ENCODE data around the gene AHSP.
"Not testable (repeated sequence)": the region's sequence is repeated elsewhere in the genome, so short reads cannot be mapped to it uniquely, and the experiment has no call there.

The AHSP gene

DNA sequence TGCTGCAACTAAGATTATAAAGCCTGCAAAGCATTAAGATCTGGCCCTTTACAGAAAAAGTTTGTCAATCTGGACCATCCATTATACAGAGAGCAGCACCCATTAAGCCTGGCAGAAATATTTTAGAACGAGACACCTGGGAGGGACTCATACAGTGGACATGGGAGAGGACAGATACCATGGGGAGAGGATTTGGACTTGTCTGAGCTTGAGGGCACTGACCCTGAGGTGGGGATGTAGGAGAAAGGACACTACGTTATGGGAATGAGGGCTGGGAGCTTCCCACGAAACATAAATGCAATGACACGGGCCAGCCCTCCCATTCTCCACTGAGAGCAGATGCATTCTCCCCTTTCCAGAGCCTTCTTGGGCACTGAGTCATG is 25.7 kb upstream of the AHSP start:
- Histone ChIP-seq H3K4me3 (ENCODE audit: low read length) (no peak overlapping the region), H3K4me2 (ENCODE audit: low read length) (no peak overlapping the region), H3K9me3 (replicated peaks; ENCODE audit: low read length) (no peaks in the 10 kb centered on the region), H3K9ac (ENCODE audit: low read depth, low read length) (no peak overlapping the region), H3K36me3 (ENCODE audit: insufficient read depth, low read length) (peaks cover 38% of the 10 kb centered on the region), H3K27me3 (ENCODE audit: control insufficient read depth, insufficient read depth, low read length) (no peaks in the 10 kb centered on the region), H3K4me1 (ENCODE audit: control insufficient read depth, insufficient read depth, low read length) (peaks cover 3% of the 10 kb centered on the region)

DNA sequence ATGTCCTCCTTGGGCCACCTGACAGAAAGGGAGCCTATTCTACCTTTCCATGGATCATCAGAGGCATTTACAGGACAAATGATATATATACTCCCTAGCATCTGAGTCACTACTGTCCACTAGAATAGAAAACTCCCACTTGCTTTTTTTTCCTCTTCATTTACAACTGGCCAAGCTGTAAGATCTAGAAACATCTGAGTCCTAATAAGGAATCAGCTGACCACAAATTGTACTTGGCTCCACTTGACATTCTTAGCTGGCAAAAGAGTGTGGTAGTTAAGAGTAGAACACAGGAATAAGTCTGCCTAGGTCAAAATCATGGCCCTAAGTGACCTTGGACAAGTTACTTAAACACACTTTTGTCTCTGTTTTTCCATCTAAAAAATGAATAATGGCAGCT is 24.7 kb upstream of the AHSP start:
- Histone ChIP-seq H3K27me3 (ENCODE audit: control insufficient read depth, insufficient read depth, low read length) (no peaks in the 10 kb centered on the region), H3K36me3 (ENCODE audit: insufficient read depth, low read length) (peaks cover 35% of the 10 kb centered on the region), H3K4me3 (ENCODE audit: low read length) (no peak overlapping the region)

DNA sequence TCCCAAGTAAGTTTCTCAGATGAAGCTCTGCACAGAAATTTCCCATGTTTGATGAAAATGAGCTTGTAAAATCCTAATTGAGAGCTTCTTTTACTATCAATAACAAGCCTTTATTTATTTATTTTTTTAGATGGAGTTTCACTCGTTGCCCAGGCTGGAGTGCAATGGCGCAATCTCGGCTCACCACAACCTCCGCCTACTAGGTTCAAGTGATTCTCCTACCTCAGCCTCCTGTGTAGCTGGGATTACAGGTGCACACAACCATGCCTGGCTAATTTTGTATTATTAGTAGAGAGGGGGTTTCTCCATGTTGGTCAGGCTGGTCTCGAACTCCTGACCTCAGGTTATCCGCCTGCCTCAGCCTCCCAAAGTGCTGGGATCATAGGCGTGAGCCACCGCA is 24.1 kb upstream of the AHSP start:
- peaks cover 30% of the 10 kb centered on the region for H3K36me3 ChIP-seq (ENCODE audit: insufficient read depth, low read length)
- H3K4me1 ChIP-seq (ENCODE audit: control insufficient read depth, insufficient read depth, low read length); H3K4me2 ChIP-seq (ENCODE audit: low read length); H3K9ac ChIP-seq (ENCODE audit: low read depth, low read length); H3K9me3 ChIP-seq (replicated peaks; ENCODE audit: low read length); H3K4me3 ChIP-seq (ENCODE audit: low read length); H3K27me3 ChIP-seq (ENCODE audit: control insufficient read depth, insufficient read depth, low read length): not testable (repeated sequence)

More for the DNA sequence above, 24.7 kb upstream of the AHSP start:
- Histone ChIP-seq H3K4me1 (ENCODE audit: control insufficient read depth, insufficient read depth, low read length) (peaks cover 9% of the 10 kb centered on the region), H3K4me2 (ENCODE audit: low read length) (no peak overlapping the region), H3K9ac (ENCODE audit: low read depth, low read length) (no peak overlapping the region), H3K9me3 (replicated peaks; ENCODE audit: low read length) (no peaks in the 10 kb centered on the region)

DNA sequence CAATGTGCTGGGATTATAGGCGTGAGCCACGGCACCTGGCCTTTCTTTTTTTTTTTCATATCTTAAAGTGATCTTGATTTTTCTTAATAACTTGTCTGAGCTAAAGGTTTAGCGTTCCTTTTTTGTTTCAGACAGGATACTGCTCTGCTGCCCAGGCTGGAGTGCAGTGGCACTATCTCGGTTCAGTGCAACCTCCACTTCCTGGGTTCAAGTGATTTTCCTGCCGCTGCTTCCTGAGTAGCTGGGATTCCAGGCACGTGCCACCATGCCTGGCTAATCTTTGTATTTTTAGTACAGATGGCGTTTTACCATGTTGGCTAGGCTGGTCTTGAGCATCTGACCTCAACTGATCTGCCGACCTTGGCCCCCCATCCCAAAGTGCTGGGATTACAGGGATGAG is 23.5 kb upstream of the AHSP start:
- H3K9ac ChIP-seq (ENCODE audit: low read depth, low read length) = no peak overlapping the region
- H3K4me2 ChIP-seq (ENCODE audit: low read length) = no peak overlapping the region
- H3K9me3 ChIP-seq (replicated peaks; ENCODE audit: low read length) = no peaks in the 10 kb centered on the region
- peaks cover 14% of the 10 kb centered on the region for H3K4me1 ChIP-seq (ENCODE audit: control insufficient read depth, insufficient read depth, low read length)
- peaks cover 24% of the 10 kb centered on the region for H3K36me3 ChIP-seq (ENCODE audit: insufficient read depth, low read length)
- H3K4me3 ChIP-seq (ENCODE audit: low read length) = no peak overlapping the region
- no peaks in the 10 kb centered on the region for H3K27me3 ChIP-seq (ENCODE audit: control insufficient read depth, insufficient read depth, low read length)

DNA sequence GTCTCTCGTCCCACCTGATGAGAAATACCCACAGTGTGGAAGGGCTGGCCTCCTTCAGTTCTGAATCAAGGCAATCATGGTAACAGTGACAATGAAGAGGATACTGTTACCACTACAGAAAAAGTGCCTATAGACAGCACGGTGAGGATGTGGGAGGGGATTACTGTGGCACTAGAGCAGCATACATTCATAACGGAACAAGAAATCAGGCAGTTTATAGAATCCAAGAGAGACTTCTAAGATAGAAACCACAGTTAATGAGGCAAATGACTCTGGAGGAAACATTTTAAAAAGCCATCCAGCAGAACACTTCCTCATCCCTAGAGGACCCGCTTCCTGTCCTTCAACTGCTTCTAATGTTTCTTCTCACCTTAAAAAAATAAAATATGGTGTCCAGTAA is 22.2 kb upstream of the AHSP start:
- Histone ChIP-seq H3K9me3 (replicated peaks; ENCODE audit: low read length) (no peaks in the 10 kb centered on the region), H3K4me1 (ENCODE audit: control insufficient read depth, insufficient read depth, low read length) (peaks cover 15% of the 10 kb centered on the region), H3K9ac (ENCODE audit: low read depth, low read length) (no peak overlapping the region), H3K4me2 (ENCODE audit: low read length) (no peak overlapping the region), H3K27me3 (ENCODE audit: control insufficient read depth, insufficient read depth, low read length) (no peaks in the 10 kb centered on the region), H3K36me3 (ENCODE audit: insufficient read depth, low read length) (peaks cover 18% of the 10 kb centered on the region), H3K4me3 (ENCODE audit: low read length) (no peak overlapping the region)

DNA sequence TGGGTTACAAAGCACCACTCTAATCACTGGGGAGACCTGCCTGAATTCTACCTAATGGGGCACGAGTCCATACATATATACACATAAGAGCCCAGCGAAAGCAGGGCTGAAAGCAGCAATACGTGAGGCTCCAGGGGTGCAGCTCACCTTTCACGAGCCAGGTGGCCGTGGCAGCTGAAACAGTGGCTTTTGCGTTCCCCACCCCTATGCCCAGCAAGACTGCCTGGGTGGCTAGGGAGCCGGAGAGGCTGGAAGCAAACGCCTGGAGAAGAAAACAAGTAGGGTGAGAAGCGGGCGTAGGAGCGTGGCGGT is 20.1 kb upstream of the AHSP start:
- Histone ChIP-seq H3K9ac (ENCODE audit: low read depth, low read length) (peak overlapping the region; percentile 98), H3K4me2 (ENCODE audit: low read length) (peak overlapping the region; percentile 99), H3K36me3 (ENCODE audit: insufficient read depth, low read length) (peaks cover 15% of the 10 kb centered on the region), H3K4me1 (ENCODE audit: control insufficient read depth, insufficient read depth, low read length) (peaks cover 18% of the 10 kb centered on the region), H3K4me3 (ENCODE audit: low read length) (peak overlapping the region; percentile 96), H3K9me3 (replicated peaks; ENCODE audit: low read length) (no peaks in the 10 kb centered on the region), H3K27me3 (ENCODE audit: control insufficient read depth, insufficient read depth, low read length) (no peaks in the 10 kb centered on the region)

DNA sequence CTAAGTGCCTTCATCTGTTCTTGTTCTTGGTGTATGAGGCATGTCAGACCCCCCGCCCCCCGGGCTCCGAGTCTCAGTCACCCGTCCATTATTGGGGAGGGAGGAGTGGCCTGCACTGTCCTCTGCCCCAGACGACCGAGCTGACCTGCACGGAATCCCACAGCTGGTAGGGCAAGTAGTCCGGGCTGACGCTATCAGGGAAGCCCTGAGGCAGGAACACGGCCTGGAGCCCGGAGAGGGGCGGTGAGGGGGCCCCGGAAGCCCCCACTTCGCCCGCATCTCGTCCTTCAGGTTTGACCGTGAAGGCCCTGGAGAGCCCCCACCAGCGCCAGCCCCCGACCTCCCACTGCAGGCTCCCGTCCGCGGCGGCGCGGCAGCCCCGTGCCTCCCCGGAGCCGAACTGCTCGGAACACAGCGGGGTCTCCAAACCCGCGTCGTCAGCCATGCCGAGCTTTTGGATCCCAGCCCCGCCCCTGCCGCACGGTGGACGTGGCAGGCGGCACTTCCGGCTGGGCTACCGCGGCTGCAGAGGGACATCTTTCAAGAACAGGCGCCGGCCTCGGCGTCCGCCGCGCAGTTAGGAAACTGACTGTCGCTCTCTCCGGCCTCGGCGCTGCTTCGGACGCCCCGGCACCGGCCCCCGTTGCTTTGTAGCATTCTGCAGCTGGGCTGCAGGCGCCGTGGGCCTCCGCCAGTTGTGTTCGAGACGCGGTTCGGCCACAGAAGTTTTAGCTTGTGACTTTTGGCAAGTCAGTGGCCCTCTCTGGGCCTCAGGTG is 19.6 kb upstream of the AHSP start, which contains the start of gene RUSF1:
TSS of gene RUSF1 (minus strand) at position 463 of the 777 bp plus-strand sequence. CDS start at position 445, 18 bp downstream.
- Histone ChIP-seq H3K9me3 (replicated peaks; ENCODE audit: low read length) (no peaks in the 10 kb centered on the region), H3K4me3 (ENCODE audit: low read length) (peak within 1 kb of the TSS; percentile 96), H3K4me1 (ENCODE audit: control insufficient read depth, insufficient read depth, low read length) (peaks cover 22% of the 10 kb centered on the region), H3K36me3 (ENCODE audit: insufficient read depth, low read length) (peaks cover 15% of the 10 kb centered on the region), H3K4me2 (ENCODE audit: low read length) (peak within 1 kb of the TSS; percentile 99), H3K27me3 (ENCODE audit: control insufficient read depth, insufficient read depth, low read length) (no peaks in the 10 kb centered on the region), H3K9ac (ENCODE audit: low read depth, low read length) (peak within 1 kb of the TSS; percentile 98)

DNA sequence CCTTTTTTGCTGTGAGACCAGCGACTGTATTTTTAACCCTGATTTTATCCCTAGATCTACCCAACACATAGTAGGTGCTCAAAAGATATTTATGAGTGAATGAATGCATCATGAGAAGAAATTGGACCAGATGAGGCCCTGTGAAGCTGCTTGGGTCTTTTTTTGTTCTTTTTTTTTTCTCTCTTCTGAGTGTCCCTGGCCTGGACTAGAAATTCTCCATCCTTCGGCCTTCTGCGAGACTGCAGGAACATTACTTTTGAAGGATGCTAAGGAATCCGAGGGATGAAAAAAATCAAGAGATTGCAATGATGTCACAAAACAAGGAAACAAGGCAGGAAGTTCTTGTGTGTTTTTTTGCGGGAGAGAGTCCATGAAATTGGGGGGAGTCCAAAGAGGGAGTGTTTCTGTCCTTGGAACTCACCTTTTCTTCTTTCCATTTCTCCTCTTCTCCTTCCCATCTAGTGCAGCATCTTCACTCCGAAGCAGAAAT is 18.9 kb upstream of the AHSP start:
- Histone ChIP-seq H3K4me2 (ENCODE audit: low read length) (peak overlapping the region; percentile 99), H3K36me3 (ENCODE audit: insufficient read depth, low read length) (peaks cover 15% of the 10 kb centered on the region), H3K4me1 (ENCODE audit: control insufficient read depth, insufficient read depth, low read length) (peaks cover 22% of the 10 kb centered on the region), H3K9ac (ENCODE audit: low read depth, low read length) (peak overlapping the region; percentile 98), H3K9me3 (replicated peaks; ENCODE audit: low read length) (no peaks in the 10 kb centered on the region), H3K4me3 (ENCODE audit: low read length) (peak overlapping the region; percentile 96), H3K27me3 (ENCODE audit: control insufficient read depth, insufficient read depth, low read length) (no peaks in the 10 kb centered on the region)

DNA sequence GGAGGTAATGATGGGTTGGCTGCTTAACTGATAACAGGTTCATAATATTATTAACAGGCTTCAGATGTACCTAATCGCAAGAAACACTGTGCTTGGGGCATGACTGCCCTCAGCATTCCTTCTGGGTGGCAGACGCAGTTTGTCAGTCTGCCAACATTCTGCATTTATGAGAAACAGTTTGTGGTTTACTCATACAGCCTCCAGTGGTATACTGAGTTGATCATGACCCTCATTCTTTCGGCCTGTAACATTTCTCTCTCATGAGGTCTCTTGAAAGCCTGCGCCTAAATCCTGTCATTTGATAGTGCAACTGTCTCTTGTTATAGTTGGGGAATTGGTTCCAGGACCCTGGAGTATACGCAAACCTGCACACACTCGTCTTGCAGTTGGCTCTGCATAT is 14.6 kb upstream of the AHSP start:
- Histone ChIP-seq H3K4me3 (ENCODE audit: low read length) (no peak overlapping the region), H3K36me3 (ENCODE audit: insufficient read depth, low read length) (no peaks in the 10 kb centered on the region), H3K9ac (ENCODE audit: low read depth, low read length) (no peak overlapping the region), H3K4me2 (ENCODE audit: low read length) (peak overlapping the region; percentile 34), H3K27me3 (ENCODE audit: control insufficient read depth, insufficient read depth, low read length) (peaks cover 12% of the 10 kb centered on the region), H3K4me1 (ENCODE audit: control insufficient read depth, insufficient read depth, low read length) (peaks cover 13% of the 10 kb centered on the region), H3K9me3 (replicated peaks; ENCODE audit: low read length) (no peaks in the 10 kb centered on the region)

DNA sequence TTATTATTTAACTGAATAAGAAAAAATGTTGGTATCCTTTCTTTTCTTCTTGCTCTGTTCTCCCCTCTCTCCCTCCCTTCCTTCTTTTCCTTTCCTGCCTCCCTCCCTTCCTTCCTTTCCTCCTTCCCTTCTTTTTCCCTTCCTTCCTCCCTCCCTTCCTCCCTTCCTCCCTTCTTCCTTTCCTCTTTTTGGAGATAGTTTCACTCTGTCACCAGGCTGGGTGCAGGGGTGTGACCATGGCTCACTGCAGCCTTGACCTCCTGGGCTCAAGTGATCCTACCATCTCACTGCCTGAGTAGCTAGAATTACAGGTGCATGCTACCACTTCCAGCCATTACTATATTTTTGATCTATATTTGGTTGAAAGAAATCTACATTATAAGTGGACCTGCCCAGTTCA is 13.8 kb upstream of the AHSP start:
- peaks cover 13% of the 10 kb centered on the region for H3K27me3 ChIP-seq (ENCODE audit: control insufficient read depth, insufficient read depth, low read length)
- no peak overlapping the region for H3K4me2 ChIP-seq (ENCODE audit: low read length)
- no peaks in the 10 kb centered on the region for H3K36me3 ChIP-seq (ENCODE audit: insufficient read depth, low read length)
- no peak overlapping the region for H3K9ac ChIP-seq (ENCODE audit: low read depth, low read length)
- H3K4me1 ChIP-seq (ENCODE audit: control insufficient read depth, insufficient read depth, low read length) = peaks cover 11% of the 10 kb centered on the region
- no peaks in the 10 kb centered on the region for H3K9me3 ChIP-seq (replicated peaks; ENCODE audit: low read length)
- no peak overlapping the region for H3K4me3 ChIP-seq (ENCODE audit: low read length)

DNA sequence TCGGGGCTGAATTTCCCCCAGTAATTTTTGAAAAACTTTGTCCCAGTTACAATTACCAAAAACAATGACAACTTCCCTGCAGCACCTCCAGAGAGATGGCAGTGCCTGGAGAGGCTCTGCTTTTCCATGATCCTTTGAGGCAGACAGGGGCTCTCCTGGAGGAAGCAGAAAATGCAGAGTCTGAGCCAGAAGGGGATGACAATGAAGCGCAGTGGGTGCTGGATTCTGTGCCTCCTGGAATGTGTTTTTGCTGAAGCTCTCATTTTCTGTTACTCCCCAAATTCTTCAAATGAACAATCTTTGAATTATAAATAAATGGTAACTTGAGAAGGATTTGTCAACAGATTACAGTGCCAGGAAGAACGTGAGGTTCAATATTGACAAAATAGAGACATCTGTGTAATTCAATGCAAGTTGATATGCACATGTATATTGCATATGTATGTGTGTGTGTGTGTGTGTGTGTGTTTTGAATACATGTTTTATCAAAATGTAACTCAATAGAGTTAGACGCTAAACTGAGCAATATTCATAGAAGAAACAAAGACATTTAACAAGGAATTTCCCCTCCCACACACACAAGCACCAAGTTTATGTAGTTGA is 9.8 kb upstream of the AHSP start:
- no peak overlapping the region for H3K9ac ChIP-seq (ENCODE audit: low read depth, low read length)
- peaks cover 1% of the 10 kb centered on the region for H3K4me1 ChIP-seq (ENCODE audit: control insufficient read depth, insufficient read depth, low read length)
- H3K36me3 ChIP-seq (ENCODE audit: insufficient read depth, low read length) = no peaks in the 10 kb centered on the region
- no peak overlapping the region for H3K4me3 ChIP-seq (ENCODE audit: low read length)
- no peak overlapping the region for H3K4me2 ChIP-seq (ENCODE audit: low read length)
- H3K27me3 ChIP-seq (ENCODE audit: control insufficient read depth, insufficient read depth, low read length) = peaks cover 19% of the 10 kb centered on the region
- no peaks in the 10 kb centered on the region for H3K9me3 ChIP-seq (replicated peaks; ENCODE audit: low read length)

Data from skeletal muscle satellite cell (primary cell).